ENCODE measurements around the gene MBOAT1. TPM values are rescaled to one million over a fixed set of nuclear protein-coding genes. Genes with fewer than 3 reads are reported as not detected.

Gene MBOAT1
- polyA plus RNA-seq, 2 of the 4 experiments (the other 2 are of a cell fraction) = 1.9 to 5.5 TPM

- ATAC-seq = no peak
- POLR2A ChIA-PET = no interaction called here
- no peak for FAIRE-seq
Observed at GRCh38 chr6:20169119-20169557, 43.1 kb downstream of the MBOAT1 start.

GRCh38 chr6:20168690-20169089, 43.6 kb downstream of the MBOAT1 start:
- WGBS (ENCODE audit: missing lambda C conversion rate) = 44% methylated on average over 2 of the region's 2 CpGs
- Histone ChIP-seq H3K27ac (no peak overlapping the region), H3K4me1 (no peaks in the 10 kb centered on the region), H3K4me2 (no peak overlapping the region), H3K9me3 (no peaks in the 10 kb centered on the region), H3K4me3 (no peak overlapping the region)
- ChIA-PET CTCF (no interaction called here), POLR2A (no interaction called here)
- no peak for TF ChIP-seq EHF (CRISPR knock-in tag; IDR thresholded peaks at IDR 0.05)
- TF ChIP-seq TP53 (CRISPR knock-in tag; IDR thresholded peaks at IDR 0.05) = no peak
- TF ChIP-seq CHD4 (IDR thresholded peaks at IDR 0.05; ENCODE audit: borderline replicate concordance) = no peak
- TF ChIP-seq RNF2 (IDR thresholded peaks at IDR 0.05; ENCODE audit: borderline replicate concordance, low read depth) = no peak
- TF ChIP-seq TFCP2L1 (CRISPR knock-in tag; IDR thresholded peaks at IDR 0.05) = no peak
- no peak for TF ChIP-seq NPAS2 (CRISPR knock-in tag; IDR thresholded peaks at IDR 0.05; ENCODE audit: borderline replicate concordance)
- no peak for TF ChIP-seq MAFK (IDR thresholded peaks at IDR 0.05; ENCODE audit: partially characterized antibody)
- no peak for TF ChIP-seq NFE2L2 (conservative IDR thresholded peaks at IDR 0.05; ENCODE audit: low read length)
- FAIRE-seq (no peak), ATAC-seq (no peak), DNase-seq (ENCODE audit: low read depth in 1 of 2, low spot score in 1 of 2) (no peak)

More at GRCh38 chr6:20169119-20169557, 43.1 kb downstream of the MBOAT1 start:
- DNase-seq (ENCODE audit: low read depth in 1 of 2, low spot score in 1 of 2) = no peak
- Histone ChIP-seq H3K4me2 (no peak overlapping the region), H3K4me1 (no peaks in the 10 kb centered on the region), H3K27ac (no peak overlapping the region), H3K9me3 (no peaks in the 10 kb centered on the region), H3K4me3 (no peak overlapping the region)
- TF ChIP-seq ZC3H11A (IDR thresholded peaks at IDR 0.05) (no peak), BHLHE40 (IDR thresholded peaks at IDR 0.05; ENCODE audit: low read depth, low read length) (no peak), BCL3 (IDR thresholded peaks at IDR 0.05) (no peak), CBX2 (IDR thresholded peaks at IDR 0.05; ENCODE audit: borderline replicate concordance, low read depth) (no peak), JUN (IDR thresholded peaks at IDR 0.05) (no peak), GATA3 (IDR thresholded peaks at IDR 0.05; ENCODE audit: borderline replicate concordance) (no peak), NPAS2 (CRISPR knock-in tag; IDR thresholded peaks at IDR 0.05; ENCODE audit: borderline replicate concordance) (no peak), JUNB (IDR thresholded peaks at IDR 0.05) (no peak), ELK1 (IDR thresholded peaks at IDR 0.05; ENCODE audit: low read depth, low read length) (no peak), HOXA7 (CRISPR knock-in tag; IDR thresholded peaks at IDR 0.05) (no peak), KDM1A (IDR thresholded peaks at IDR 0.05; ENCODE audit: low read depth) (no peak), RNF2 (IDR thresholded peaks at IDR 0.05; ENCODE audit: borderline replicate concordance, low read depth) (no peak), MAX (IDR thresholded peaks at IDR 0.05) (no peak), CTCF (IDR thresholded peaks at IDR 0.05) (no peak), HOXB13 (CRISPR knock-in tag; IDR thresholded peaks at IDR 0.05; ENCODE audit: low read depth) (no peak), EP300 (IDR thresholded peaks at IDR 0.05) (no peak), PHF8 (IDR thresholded peaks at IDR 0.05; ENCODE audit: borderline replicate concordance, low read depth) (no peak)
- TF ChIP-seq, protein P1, sequence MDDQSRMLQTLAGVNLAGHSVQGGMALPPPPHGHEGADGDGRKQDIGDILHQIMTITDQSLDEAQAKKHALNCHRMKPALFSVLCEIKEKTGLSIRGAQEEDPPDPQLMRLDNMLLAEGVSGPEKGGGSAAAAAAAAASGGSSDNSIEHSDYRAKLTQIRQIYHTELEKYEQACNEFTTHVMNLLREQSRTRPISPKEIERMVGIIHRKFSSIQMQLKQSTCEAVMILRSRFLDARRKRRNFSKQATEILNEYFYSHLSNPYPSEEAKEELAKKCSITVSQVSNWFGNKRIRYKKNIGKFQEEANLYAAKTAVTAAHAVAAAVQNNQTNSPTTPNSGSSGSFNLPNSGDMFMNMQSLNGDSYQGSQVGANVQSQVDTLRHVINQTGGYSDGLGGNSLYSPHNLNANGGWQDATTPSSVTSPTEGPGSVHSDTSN (IDR thresholded peaks at IDR 0.05) = no peak
- CTCF ChIA-PET = no interaction called here
- 84% methylated on average over 2 of the region's 2 CpGs for WGBS (ENCODE audit: missing lambda C conversion rate)

Measured in A549 (cell line).